Measurements from ENCODE around the gene M1AP. TPM values are rescaled to one million over a fixed set of nuclear protein-coding genes. Genes with fewer than 3 reads are reported as not detected.

The M1AP gene
- total RNA-seq, 2 experiments from 2014 or later = not detected

GRCh38 chr2:74528600-74529356, 119.4 kb downstream of the M1AP start:
- peaks cover 40% of the 10 kb centered on the region for H3K4me1 Mint-ChIP-seq (ENCODE audit: low read depth)
- peak overlapping the region; percentile 98 for H3K4me3 Mint-ChIP-seq
- intact Hi-C loops (cut with micrococcal nuclease) = no loop called here
- peak; percentile 49 for DNase-seq
- ChIA-PET CTCF (interaction anchor here (0.9 to 6.4 kb wide), 8 partner anchors 8 to 60 kb away, joined by 3 to 54 read pairs (median 5); partner anchors contain the start of genes CCDC142 and TTC31), POLR2A (interaction anchor here (0.6 to 4.1 kb wide), 16 partner anchors 8 to 791 kb away, joined by 3 to 38 read pairs (median 4); partner anchors contain the start of genes CCDC142, INO80B, PCGF1 and TTC31)
- H3K27me3 Mint-ChIP-seq = no peaks in the 10 kb centered on the region
- peak; percentile 0 for ATAC-seq
- no peaks in the 10 kb centered on the region for H3K9me3 Mint-ChIP-seq
- peak overlapping the region; percentile 93 for H3K27ac Mint-ChIP-seq
- H3K36me3 Mint-ChIP-seq (ENCODE audit: low read depth) = peaks cover 68% of the 10 kb centered on the region
- TF ChIP-seq CTCF (IDR thresholded peaks at IDR 0.05) = no peak

- intact Hi-C loops (cut with micrococcal nuclease) = no loop called here
- DNase-seq (no peak), ATAC-seq (no peak)
- no peaks in the 10 kb centered on the region for H3K9me3 Mint-ChIP-seq
- H3K27me3 Mint-ChIP-seq = no peaks in the 10 kb centered on the region
- H3K36me3 Mint-ChIP-seq (ENCODE audit: low read depth) = peaks cover 64% of the 10 kb centered on the region
- H3K4me1 Mint-ChIP-seq (ENCODE audit: low read depth) = peaks cover 40% of the 10 kb centered on the region
- peak overlapping the region; percentile 98 for H3K4me3 Mint-ChIP-seq
- no peak for TF ChIP-seq CTCF (IDR thresholded peaks at IDR 0.05)
- H3K27ac Mint-ChIP-seq = peak overlapping the region; percentile 93
- CTCF ChIA-PET = interaction anchor here (2.1 to 6.4 kb wide), 3 partner anchors 45 to 61 kb away, joined by 4 to 54 read pairs (median 9); partner anchors contain the start of genes CCDC142 and TTC31
- POLR2A ChIA-PET = interaction anchor here (0.8 to 2.1 kb wide), 5 partner anchors 11 to 31 kb away, joined by 3 to 15 read pairs (median 4); no protein-coding TSS in a partner anchor
Measured at GRCh38 chr2:74527741-74528140, 120.4 kb downstream of the M1AP start.

- ChIA-PET POLR2A (interaction anchor here (0.6 to 1.5 kb wide), 6 partner anchors 11 to 82 kb away, joined by 3 to 5 read pairs (median 3); no protein-coding TSS in a partner anchor), CTCF (interaction anchor here (0.9 to 2.1 kb wide), 3 partner anchors 23 to 52 kb away, joined by 3 to 4 read pairs (median 4); partner anchors contain the start of gene LBX2)
- ATAC-seq (no peak), DNase-seq (no peak)
- Mint-ChIP-seq H3K4me1 (ENCODE audit: low read depth) (peaks cover 33% of the 10 kb centered on the region), H3K36me3 (ENCODE audit: low read depth) (peaks cover 54% of the 10 kb centered on the region), H3K9me3 (no peaks in the 10 kb centered on the region), H3K27me3 (no peaks in the 10 kb centered on the region), H3K27ac (no peak overlapping the region), H3K4me3 (peak overlapping the region; percentile 14)
- intact Hi-C loops (cut with micrococcal nuclease) = no loop called here
- no peak for TF ChIP-seq CTCF (IDR thresholded peaks at IDR 0.05)
Measured at GRCh38 chr2:74526649-74527230, 121.4 kb downstream of the M1AP start.

GRCh38 chr2:74525717-74526648, 122.1 kb downstream of the M1AP start, which contains the start of gene DQX1:
TSS of gene DQX1 (minus strand) at chr2:74526231. CDS start at chr2:74525729, 502 bp downstream.
- intact Hi-C loops (cut with micrococcal nuclease) = no loop called here
- peak; percentile 37 for DNase-seq
- POLR2A ChIA-PET = interaction anchor here (0.6 to 1.5 kb wide), 5 partner anchors 11 to 287 kb away, joined by 3 to 5 read pairs (median 3); no protein-coding TSS in a partner anchor
- H3K27me3 Mint-ChIP-seq = no peaks in the 10 kb centered on the region
- H3K27ac Mint-ChIP-seq = no peak within 1 kb of the TSS
- peaks cover 46% of the 10 kb centered on the region for H3K36me3 Mint-ChIP-seq (ENCODE audit: low read depth)
- no peaks in the 10 kb centered on the region for H3K9me3 Mint-ChIP-seq
- peaks cover 25% of the 10 kb centered on the region for H3K4me1 Mint-ChIP-seq (ENCODE audit: low read depth)
- ATAC-seq = no peak
- H3K4me3 Mint-ChIP-seq = peak within 1 kb of the TSS; percentile 14
- TF ChIP-seq CTCF (IDR thresholded peaks at IDR 0.05) = no peak
- CTCF ChIA-PET = interaction anchor here (0.9 to 2.1 kb wide), 3 partner anchors 22 to 52 kb away, joined by 3 to 4 read pairs (median 4); partner anchors contain the start of gene LBX2

Measured in activated CD8-positive, alpha-beta T cell treated with anti-CD3 and anti-CD28 coated beads for 36 hours (primary cell).